C4-2B (cell line): ENCODE results near the gene SENP5.
A peak's percentile ranks its signal among the peaks of the same experiment; 100 is the strongest.

Experiments
- H3K27ac ChIP-seq: fragments of 450-650 bp; 2 replicates; pipeline ENCODE4 v1.5.1; 2017
- CTCF ChIP-seq: fragments of 450-650 bp; conservative IDR thresholded peaks from 2 replicates; pipeline ENCODE4 v1.5.1; 2017; ENCODE audit warnings: mild to moderate bottlenecking
- ZFX ChIP-seq: fragments of 450-650 bp; IDR thresholded peaks from 2 replicates; pipeline ENCODE4 v1.6.1; 2017

Gene SENP5

DNA sequence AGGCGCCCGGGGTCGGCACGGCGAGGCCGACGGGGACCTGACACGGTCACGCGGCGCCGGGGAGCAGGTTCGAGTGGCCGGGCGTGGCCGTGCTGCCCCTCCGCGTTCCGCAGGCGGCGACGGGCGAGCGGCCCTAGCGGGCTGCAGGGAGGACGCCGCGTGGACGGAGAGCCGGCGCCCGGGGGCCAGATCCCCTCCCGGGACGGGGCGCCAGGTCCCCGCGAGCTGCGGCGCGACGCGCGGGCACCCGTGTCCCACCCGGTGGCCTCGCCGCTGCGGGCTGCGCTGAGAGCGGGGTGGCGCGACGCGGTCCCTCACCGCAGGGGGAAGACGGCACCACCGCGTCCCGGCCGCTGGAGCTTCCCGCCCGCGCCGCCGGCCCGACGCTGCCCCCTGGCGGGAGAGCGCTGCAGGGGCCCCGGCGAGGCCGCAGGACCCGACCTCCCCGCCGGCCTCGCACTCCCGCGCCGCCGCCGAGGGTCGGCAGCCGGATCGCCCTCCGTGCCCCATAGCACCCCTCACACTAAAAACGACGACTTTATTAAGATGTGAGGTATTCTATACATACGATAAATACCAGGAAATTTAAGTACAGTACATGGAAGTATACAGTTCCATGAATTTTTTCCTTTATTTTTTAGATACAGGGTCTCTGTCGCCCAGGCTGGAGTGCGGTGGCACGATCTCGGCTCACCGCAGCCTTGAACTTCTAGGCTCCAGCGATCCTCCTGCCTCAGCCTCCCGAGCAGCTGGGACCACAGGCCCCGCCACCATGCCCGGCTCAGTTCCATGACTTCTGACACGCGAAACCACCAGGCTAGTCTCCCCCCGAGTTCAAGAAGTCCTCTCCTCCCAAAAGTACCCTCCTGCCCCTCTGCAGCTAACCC is 102.2 kb downstream of the SENP5 start:
- peak overlapping the region; percentile 41 for H3K27ac ChIP-seq
- TF ChIP-seq ZFX, result 0 out of 2 replicates have a peak, but pooled peaks have one; percentile 22
- peak; percentile 100 for TF ChIP-seq CTCF

GRCh38 chr3:196970547-196971093 is 102.9 kb downstream of the SENP5 start:
- TF ChIP-seq ZFX (no peak), CTCF (no peak)
- no peak overlapping the region for H3K27ac ChIP-seq

DNA sequence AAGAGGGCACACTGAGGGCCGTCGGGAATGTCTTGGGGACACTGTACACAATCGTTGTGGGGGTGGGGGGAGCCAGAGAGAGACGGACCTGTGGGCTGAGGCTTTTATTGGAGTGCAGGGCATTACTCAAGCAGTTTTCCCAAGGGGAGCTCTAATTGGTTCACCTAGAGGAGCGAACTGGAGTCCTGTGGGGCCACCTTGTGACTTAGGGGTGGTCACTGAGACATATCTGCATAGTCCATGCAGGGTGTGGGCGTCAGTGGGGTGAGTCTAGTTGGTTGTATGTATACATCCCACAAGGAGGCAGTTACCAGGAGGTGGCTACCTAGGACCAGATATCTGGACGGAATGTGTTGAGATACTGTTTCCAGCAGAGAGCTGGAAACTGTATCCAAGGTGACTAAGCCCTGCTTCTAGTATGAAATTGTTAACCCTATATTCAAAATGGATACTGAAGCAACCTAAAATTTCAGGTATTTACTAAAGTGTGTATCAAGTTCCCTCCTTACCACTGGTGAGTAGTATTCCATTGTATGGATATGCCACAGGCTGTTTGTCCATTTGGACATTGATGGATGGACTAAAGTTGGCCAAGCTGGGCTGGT is 103.5 kb downstream of the SENP5 start:
- TF ChIP-seq ZFX (no peak), CTCF (0 out of 2 replicates have a peak, but pooled peaks have one; percentile 3)
- no peak overlapping the region for H3K27ac ChIP-seq

DNA sequence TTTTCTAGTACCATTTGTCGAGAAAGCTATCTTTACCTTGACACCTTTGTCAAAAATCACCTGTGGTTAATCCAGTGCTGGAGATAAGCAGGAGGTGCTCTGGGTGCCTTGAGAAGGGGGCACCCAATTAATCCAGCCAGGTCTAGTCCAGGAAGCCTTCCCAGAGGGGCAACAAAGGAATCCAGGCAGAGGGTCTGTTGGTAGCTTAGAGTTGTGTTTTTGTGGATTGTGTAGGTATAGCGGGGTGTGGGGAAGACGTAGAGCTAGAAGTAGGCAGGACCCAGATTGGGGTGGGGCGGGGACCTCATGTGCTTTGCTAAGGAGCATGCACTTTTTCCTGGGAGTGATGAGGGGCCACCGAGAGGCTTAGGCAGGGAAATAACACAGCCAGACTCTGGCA is 106.9 kb downstream of the SENP5 start:
- H3K27ac ChIP-seq, result no peak overlapping the region
- TF ChIP-seq CTCF (no peak), ZFX (no peak)

DNA sequence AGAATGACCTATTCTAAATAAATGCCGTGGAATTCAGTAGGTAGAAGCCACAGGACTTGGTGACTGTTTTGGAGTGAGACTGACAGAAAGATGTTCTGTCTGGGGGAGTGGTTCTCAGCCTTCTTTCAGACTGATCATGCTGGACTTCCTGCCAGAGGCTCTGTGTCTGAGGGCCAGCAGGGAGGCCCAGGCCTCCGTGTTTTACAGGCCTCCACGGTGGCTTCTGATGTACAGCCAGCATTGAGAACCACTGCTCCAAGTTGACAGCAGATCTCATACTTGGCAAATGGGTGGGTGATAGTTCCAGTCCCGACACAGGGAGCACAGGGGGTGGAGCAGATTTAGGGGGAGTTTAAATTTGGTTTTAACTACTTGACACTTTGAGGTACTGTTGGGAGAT is 107.6 kb downstream of the SENP5 start:
- no peak overlapping the region for H3K27ac ChIP-seq
- TF ChIP-seq CTCF (no peak), ZFX (no peak)

GRCh38 chr3:196976941-196977340 is 109.2 kb downstream of the SENP5 start:
- TF ChIP-seq ZFX (no peak), CTCF (no peak)
- H3K27ac ChIP-seq, result no peak overlapping the region

DNA sequence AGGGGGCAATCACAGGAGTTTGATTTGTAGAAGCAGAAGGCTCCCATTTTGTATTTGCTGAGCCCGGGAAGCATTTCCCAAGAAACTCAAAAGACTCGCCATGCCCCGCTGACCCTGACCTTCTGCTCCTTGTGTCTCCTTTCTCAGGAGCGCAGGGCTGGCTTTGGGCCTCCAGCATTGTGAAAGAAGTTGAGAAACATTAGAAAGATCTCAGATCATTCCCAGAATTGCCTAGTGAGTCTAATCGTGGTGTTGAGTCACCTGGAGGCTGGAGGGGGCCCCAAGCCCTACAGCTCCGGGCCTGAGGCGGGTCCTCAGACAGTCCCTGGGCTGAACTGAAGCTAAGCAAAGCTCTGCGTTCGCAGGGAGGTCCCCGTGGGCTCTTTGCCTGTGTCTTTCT is 111.8 kb downstream of the SENP5 start:
- TF ChIP-seq CTCF (no peak), ZFX (no peak)
- H3K27ac ChIP-seq, result no peak overlapping the region
